Ascending aorta (tissue), 2 donors: ENCODE data around the gene SLC6A8. TPM values are rescaled to one million over a fixed set of nuclear protein-coding genes. Genes with fewer than 3 reads are reported as not detected.
"Not testable (repeated sequence)": the region's sequence is repeated elsewhere in the genome, so short reads cannot be mapped to it uniquely, and the experiment has no call there.

Experiments used
- DNase-seq, 2 donors: peaks; one replicate each; pipeline ENCODE4 v3.0.0-alpha.2; 2019; ENCODE audit warnings: low spot score in 2 of 2
- H3K27ac ChIP-seq, 2 donors: fragments of 200-600 bp; sonication (generic); one replicate each; pipeline ENCODE4 v1.5.1; 2016 to 2017; ENCODE audit warnings: mild to moderate bottlenecking in 1 of 2
- H3K27me3 ChIP-seq: fragments of 200-600 bp; sonication (generic); one replicate; pipeline ENCODE4 v1.5.1; 2017
- H3K36me3 ChIP-seq, 2 donors: fragments of 200-600 bp; sonication (generic); one replicate each; pipeline ENCODE4 v1.5.1; 2016
- H3K4me1 ChIP-seq, 2 donors: fragments of 200-600 bp; sonication (generic); one replicate each; pipeline ENCODE4 v1.5.1; 2016 to 2017; ENCODE audit warnings: mild to moderate bottlenecking in 1 of 2
- H3K4me3 ChIP-seq, 2 donors: fragments of 200-600 bp; sonication (generic); one replicate each; pipeline ENCODE4 v1.5.1; 2016 to 2017; ENCODE audit warnings: mild to moderate bottlenecking in 1 of 2
- H3K9me3 ChIP-seq, 2 donors: fragments of 200-600 bp; sonication (generic); one replicate each; pipeline ENCODE4 v1.5.1; 2016
- CTCF ChIP-seq, 3 experiments: fragments of 200-600 bp in 2 of 3; fragments of 450-650 bp in 1 of 3; sonication (generic) in 2 of 3; IDR thresholded peaks; one replicate each; pipeline ENCODE4 v1.5.1; 2016 to 2019; ENCODE audit warnings: antibody characterized with exemption in 3 of 3, mild to moderate bottlenecking in 1 of 3, moderate library complexity in 1 of 3
- intact Hi-C: fragments of 100-400 bp; cut with DNase I; formaldehyde crosslinking; loops from one replicate; pipeline ENCODE4 v1.15.1; 2023
- total RNA-seq: library from RNA; depleted of rRNA; stranded (reverse); fragments of >200 nt; gene quantifications from one replicate; pipeline ENCODE4 v1.1.0, GENCODE V29; 2016

The SLC6A8 gene
- total RNA-seq, 1 donor from 2014 or later: 44.2 TPM

GRCh38 chrX:153674219-153674851 is 13.4 kb upstream of the SLC6A8 start:
- no peak for DNase-seq
- peaks cover 4% of the 10 kb centered on the region for H3K27me3 ChIP-seq
- intact Hi-C loops: no loop called here

GRCh38 chrX:153681175-153681574 is 6.6 kb upstream of the SLC6A8 start:
- H3K4me3 ChIP-seq: no peak overlapping the region
- no peaks in the 10 kb centered on the region for H3K36me3 ChIP-seq
- H3K27ac ChIP-seq: no peak overlapping the region
- no peaks in the 10 kb centered on the region for H3K4me1 ChIP-seq
- H3K27me3 ChIP-seq: no peaks in the 10 kb centered on the region
- TF ChIP-seq CTCF (IDR thresholded peaks at IDR 0.05): no peak
- intact Hi-C loops: no loop called here
- H3K9me3 ChIP-seq: no peaks in the 10 kb centered on the region
- peak in 1 of 2 donors; percentile 42 for DNase-seq

More at GRCh38 chrX:153674219-153674851, 13.4 kb upstream of the SLC6A8 start:
- Histone ChIP-seq H3K36me3 (no peaks in the 10 kb centered on the region), H3K4me1 (no peaks in the 10 kb centered on the region), H3K4me3 (no peak overlapping the region), H3K9me3 (no peaks in the 10 kb centered on the region), H3K27ac (no peak overlapping the region)
- TF ChIP-seq CTCF (IDR thresholded peaks at IDR 0.05): no peak

GRCh38 chrX:153683486-153683885 is 4.2 kb upstream of the SLC6A8 start:
- DNase-seq: peak in 1 of 2 donors; percentile 52
- H3K4me1 ChIP-seq, intact Hi-C loops: not testable (repeated sequence)

GRCh38 chrX:153684467-153685155 is 3.1 kb upstream of the SLC6A8 start:
- no peaks in the 10 kb centered on the region for H3K27me3 ChIP-seq
- H3K36me3 ChIP-seq: no peaks in the 10 kb centered on the region
- intact Hi-C loops: loop anchor here (5.0 kb wide), 2 partner anchors 38 to 87 kb away; partner anchors contain the start of genes ABCD1, BCAP31 and CCNQ
- no peaks in the 10 kb centered on the region for H3K4me1 ChIP-seq
- H3K4me3 ChIP-seq: no peak overlapping the region
- H3K9me3 ChIP-seq: no peaks in the 10 kb centered on the region
- no peak for TF ChIP-seq CTCF (IDR thresholded peaks at IDR 0.05)
- no peak overlapping the region for H3K27ac ChIP-seq
- peak in 1 of 2 donors; percentile 51 for DNase-seq

More at GRCh38 chrX:153683486-153683885, 4.2 kb upstream of the SLC6A8 start:
- not testable (repeated sequence) for H3K9me3 ChIP-seq, H3K27ac ChIP-seq, H3K36me3 ChIP-seq, H3K27me3 ChIP-seq, H3K4me3 ChIP-seq

- Histone ChIP-seq H3K4me1 (no peaks in the 10 kb centered on the region), H3K4me3 (no peak overlapping the region), H3K27me3 (no peaks in the 10 kb centered on the region), H3K9me3 (no peaks in the 10 kb centered on the region), H3K27ac (no peak overlapping the region), H3K36me3 (no peaks in the 10 kb centered on the region)
- DNase-seq: peak in 1 of 2 donors; percentile 60
- intact Hi-C loops: loop anchor here (5.0 kb wide), 2 partner anchors 37 to 88 kb away; partner anchors contain the start of genes ABCD1, BCAP31 and CCNQ
- no peak for TF ChIP-seq CTCF (IDR thresholded peaks at IDR 0.05)
Measured at GRCh38 chrX:153685156-153685536, 2.6 kb upstream of the SLC6A8 start.
